GM21367 (cell line): ENCODE data around the gene ZBTB34.
"Not testable (repeated sequence)": the region's sequence is repeated elsewhere in the genome, so short reads cannot be mapped to it uniquely, and the experiment has no call there.

Experiments
- ATAC-seq: cut with Tn5 transposase; IDR thresholded peaks from one replicate; pipeline ENCODE4 v1.9.1; 2021; ENCODE audit not compliant: unreplicated experiment

Gene ZBTB34, protein sequence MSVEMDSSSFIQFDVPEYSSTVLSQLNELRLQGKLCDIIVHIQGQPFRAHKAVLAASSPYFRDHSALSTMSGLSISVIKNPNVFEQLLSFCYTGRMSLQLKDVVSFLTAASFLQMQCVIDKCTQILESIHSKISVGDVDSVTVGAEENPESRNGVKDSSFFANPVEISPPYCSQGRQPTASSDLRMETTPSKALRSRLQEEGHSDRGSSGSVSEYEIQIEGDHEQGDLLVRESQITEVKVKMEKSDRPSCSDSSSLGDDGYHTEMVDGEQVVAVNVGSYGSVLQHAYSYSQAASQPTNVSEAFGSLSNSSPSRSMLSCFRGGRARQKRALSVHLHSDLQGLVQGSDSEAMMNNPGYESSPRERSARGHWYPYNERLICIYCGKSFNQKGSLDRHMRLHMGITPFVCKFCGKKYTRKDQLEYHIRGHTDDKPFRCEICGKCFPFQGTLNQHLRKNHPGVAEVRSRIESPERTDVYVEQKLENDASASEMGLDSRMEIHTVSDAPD

GRCh38 chr9:126860077-126860756 is at the start of gene ZBTB34:
Gene ZBTB34 (plus strand): TSS chr9:126860639. CDS start chr9:126879400, 18,761 bp downstream.
- ATAC-seq, result peak; percentile 42

DNA sequence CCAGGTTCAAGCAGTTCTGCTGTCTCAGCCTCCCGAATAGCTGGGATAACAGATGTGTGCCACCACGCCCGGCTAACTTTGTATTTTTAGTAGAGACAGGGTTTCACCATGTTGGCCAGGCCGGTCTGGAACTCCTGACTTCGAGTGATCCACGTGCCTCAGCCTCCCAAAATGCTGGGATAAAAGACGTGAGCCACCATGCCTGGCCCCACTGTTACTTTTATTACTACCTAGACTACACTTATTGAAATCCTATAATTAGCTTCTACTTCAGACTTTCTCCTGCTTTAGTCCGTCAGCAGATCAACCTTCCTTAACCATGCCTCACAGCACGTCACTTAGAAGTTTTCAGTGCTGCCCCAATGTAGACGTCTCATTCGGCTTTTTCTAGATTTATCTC is 47.4 kb upstream of the ZBTB34 start:
- no peak for ATAC-seq

DNA sequence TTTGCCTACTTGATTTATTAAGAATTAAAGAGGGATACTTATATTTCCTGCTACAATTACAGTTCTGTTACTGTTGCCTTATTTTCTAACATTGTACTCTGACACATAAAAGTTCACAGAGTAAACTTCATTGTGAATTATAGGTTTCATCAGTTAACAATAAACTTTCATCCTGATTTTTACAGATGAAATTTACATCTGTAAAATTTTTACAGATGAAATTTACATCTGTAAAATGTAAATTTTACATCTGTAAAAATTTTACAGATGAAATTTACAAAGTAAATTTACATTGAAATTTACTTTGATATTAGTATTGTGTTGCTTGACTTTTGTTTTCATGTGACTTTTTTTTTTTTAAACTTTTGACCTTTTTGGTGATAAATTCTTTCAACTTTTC is 46.3 kb upstream of the ZBTB34 start:
- no peak for ATAC-seq

DNA sequence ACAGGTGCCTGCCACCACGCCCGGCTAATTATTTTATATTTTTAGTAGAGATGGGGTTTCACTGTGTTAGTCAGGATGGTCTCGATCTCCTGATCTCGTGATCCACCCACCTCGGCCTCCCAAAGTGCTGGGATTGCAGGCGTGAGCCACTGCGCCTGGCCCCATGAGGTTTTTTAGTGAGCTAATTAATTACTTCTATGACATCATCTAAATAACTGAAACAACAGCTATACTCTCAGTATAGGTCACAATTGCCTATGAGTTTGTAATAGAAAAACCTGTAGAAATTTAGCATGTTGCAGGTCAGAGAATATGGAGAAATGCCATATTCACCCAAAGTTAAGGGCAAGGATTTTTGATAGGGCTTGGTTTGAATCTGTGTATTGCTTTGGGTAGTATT is 42.8 kb upstream of the ZBTB34 start:
- not testable (repeated sequence) for ATAC-seq

- ATAC-seq, result no peak
Observed at GRCh38 chr9:126818482-126818881, 42.0 kb upstream of the ZBTB34 start.

GRCh38 chr9:126819482-126819881 is 41.0 kb upstream of the ZBTB34 start:
- no peak for ATAC-seq

DNA sequence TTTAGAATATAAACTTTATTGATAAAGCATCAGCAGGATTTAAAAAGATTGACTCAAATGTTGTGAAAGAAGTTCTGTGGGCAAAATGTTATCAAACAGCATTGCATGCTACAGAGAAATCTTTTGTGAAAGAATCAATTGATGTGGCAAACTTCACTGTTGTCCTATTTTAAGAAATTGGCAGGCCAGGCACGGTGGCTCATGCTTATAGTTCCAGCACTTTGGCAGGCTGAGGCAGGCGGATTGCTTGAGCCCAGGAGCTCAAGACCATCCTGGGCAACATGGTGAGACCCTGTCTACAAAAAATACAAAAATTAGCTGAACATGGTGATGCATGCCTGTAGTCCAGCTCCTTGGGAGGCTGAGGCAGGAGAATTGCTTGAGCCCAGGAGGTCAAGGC is 38.2 kb upstream of the ZBTB34 start:
- no peak for ATAC-seq

GRCh38 chr9:126822873-126823272 is 37.6 kb upstream of the ZBTB34 start:
- ATAC-seq, result no peak

GRCh38 chr9:126824052-126824451 is 36.4 kb upstream of the ZBTB34 start:
- ATAC-seq, result not testable (repeated sequence)

DNA sequence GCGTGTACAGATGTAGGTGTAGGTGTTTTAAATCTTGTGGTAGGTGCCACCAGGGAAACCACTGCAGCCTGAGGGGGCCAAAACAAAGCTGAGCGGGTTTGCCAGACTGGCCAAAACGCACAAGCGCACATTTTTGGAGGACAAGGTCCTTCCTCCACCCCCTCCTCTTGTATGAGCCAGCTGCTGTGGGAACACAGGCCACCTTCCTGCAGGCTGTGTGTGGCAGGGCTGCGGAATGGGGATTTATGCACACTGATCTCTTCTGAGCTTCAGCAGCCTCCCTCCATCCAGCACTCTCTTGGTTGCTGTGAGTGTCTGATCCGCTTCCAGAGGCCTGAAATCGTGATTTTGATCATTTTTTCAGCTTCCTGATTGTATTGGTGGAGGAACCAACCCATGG is 33.2 kb upstream of the ZBTB34 start:
- ATAC-seq, result no peak

DNA sequence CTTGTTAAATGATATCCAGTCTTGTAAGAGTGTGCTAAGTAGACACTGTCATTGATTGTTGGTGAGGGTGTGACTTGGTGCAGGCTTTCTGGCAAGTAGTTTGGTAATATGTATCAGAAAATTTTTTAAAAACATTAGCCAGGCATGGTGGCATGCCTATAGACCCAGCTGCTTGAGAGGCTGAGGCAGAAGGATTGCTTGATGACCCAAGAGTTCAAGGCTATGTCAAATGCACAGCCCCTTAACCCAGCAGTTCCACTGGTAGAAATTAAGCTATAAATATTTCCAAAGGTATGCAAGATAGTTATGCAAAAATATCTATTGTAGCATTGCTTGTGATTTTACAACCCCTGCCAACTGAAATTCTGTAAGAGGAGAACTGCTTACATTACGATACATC is 31.4 kb upstream of the ZBTB34 start:
- ATAC-seq, result no peak

DNA sequence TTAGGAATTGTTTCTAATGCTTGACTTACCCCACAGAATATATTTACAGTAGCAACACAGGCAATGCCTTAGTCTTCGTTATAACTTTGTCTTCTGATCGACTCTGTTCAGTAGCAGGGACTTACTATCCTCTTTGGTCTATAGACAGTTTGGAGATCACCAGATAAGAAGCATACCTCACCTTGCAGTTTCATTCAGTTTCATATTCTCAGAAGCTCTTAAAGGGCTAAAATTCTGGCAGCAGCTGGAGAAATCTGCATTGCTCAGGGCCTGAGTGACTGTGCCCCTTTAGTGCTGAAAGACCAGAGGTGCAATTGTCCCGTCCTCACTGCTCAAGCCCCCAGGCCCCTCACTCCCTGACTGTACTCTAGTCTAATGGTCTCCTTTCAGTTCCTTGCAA is 29.6 kb upstream of the ZBTB34 start:
- ATAC-seq, result no peak

DNA sequence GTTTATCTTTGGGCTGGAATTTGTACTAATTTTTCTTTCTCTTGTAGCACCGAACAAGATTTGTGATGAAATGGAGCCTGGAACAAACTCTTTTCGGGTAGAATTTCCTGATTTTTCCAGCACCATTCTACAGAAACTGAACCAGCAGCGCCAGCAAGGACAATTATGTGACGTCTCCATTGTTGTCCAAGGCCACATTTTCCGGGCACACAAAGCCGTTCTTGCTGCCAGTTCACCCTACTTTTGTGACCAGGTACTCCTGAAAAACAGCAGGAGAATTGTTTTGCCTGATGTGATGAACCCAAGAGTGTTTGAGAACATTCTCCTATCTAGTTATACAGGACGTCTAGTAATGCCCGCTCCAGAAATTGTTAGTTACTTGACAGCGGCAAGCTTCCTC is 28.0 kb upstream of the ZBTB34 start:
- no peak for ATAC-seq

GRCh38 chr9:126833020-126833419 is 27.4 kb upstream of the ZBTB34 start:
- no peak for ATAC-seq

DNA sequence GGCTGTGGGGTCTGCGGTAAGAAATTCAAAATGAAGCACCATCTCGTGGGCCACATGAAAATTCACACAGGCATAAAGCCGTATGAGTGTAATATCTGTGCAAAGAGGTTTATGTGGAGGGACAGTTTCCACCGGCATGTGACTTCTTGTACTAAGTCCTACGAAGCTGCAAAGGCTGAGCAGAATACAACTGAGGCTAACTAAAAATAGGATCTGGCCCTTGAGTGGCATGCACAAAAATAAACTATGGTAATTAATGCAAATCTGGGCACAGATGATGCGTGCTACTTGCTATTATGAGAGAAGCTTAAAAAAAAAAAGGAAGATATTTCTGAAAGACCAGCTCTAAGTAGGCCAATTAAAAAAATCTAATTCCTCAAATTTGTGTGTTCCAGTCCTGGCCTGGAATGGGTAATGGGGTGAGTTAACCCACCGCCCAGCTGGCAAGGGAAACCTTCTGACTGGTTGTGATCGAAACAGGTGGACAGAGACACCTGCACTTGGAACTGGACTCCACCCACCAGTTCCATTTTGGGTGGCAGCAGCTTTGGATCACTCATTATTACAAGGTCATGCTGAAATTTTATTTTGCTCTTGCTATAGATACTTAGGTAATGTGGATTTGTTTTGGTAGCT is 26.6 kb upstream of the ZBTB34 start:
- no peak for ATAC-seq

DNA sequence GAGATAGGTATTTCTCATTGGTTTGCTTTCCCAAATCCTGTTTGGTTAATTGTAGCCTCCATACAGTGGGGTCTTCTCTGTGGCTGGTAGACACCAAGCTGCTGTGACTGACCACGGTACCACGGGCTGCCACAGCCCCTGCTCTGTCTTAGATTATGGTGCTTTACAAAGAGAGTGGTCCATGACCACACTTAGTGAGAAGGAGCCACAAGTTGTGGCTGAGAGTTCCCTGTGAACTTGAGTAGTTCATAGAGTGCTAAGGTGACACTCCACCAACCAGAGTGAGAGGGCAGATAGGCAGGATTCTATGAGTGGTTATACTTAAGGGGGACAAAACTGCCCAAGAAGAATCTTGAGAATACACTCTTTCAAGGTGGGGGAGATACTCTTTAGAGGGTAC is 25.8 kb upstream of the ZBTB34 start:
- ATAC-seq, result no peak

GRCh38 chr9:126836216-126836615 is 24.2 kb upstream of the ZBTB34 start:
- ATAC-seq, result no peak

- no peak for ATAC-seq
Observed at GRCh38 chr9:126838055-126838811, 22.2 kb upstream of the ZBTB34 start.

GRCh38 chr9:126838895-126839294 is 21.5 kb upstream of the ZBTB34 start:
- ATAC-seq, result no peak

DNA sequence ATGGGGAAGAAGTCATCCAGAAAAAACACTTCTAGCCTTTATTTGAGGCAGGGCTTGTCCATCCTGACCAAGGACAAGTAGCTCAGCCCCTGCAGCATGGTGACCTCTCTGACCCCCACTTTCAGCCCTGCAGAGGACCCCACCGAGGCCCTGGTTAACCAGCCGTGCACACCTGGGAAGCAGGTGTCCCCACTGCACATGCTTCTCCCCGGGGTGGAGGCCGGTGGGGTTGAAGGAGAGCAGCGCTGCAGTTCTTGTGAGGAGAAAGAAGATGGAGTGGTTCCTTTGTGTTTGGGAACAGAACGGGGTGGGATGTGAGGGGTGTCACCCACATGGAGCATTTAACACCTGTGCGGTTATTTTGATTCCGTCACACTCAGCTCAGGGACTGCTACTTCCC is 21.1 kb upstream of the ZBTB34 start:
- ATAC-seq, result no peak

- no peak for ATAC-seq
Observed at GRCh38 chr9:126842220-126842842, 18.1 kb upstream of the ZBTB34 start.
